Stimulated activated CD4-positive, alpha-beta T cell treated with anti-CD3 and anti-CD28 coated beads, Interleukin-15, amount 100 ng/mL, for 1 hour (primary cell): Measurements from ENCODE around the gene PTPRN.

Experiments
- DNase-seq, 2 donors: peaks; one replicate each; pipeline ENCODE4 v3.0.0-alpha.2; 2020; ENCODE audit warnings: low read depth in 1 of 2, low spot score in 1 of 2

Gene PTPRN

GRCh38 chr2:219245899-219246230, 63.3 kb downstream of the PTPRN start:
- no peak for DNase-seq

GRCh38 chr2:219245148-219245898, 63.9 kb downstream of the PTPRN start, which contains the start of the genes GLB1L and STK16:
GLB1L (minus strand) TSS chr2:219245444; CDS start chr2:219243573, 1,871 bp downstream.
STK16 (plus strand) TSS chr2:219245479; CDS start chr2:219246000, 521 bp downstream.
- DNase-seq = peak; percentile 76 to 84

GRCh38 chr2:219244789-219245147, 64.4 kb downstream of the PTPRN start:
- no peak for DNase-seq

- DNase-seq = no peak
Measured at GRCh38 chr2:219243291-219243761, 65.9 kb downstream of the PTPRN start.
